ENCODE data around the gene PRRC2C. TPM values are rescaled to one million over a fixed set of nuclear protein-coding genes. Genes with fewer than 3 reads are reported as not detected.
"Not testable (repeated sequence)": the region's sequence is repeated elsewhere in the genome, so short reads cannot be mapped to it uniquely, and the experiment has no call there.

The PRRC2C gene
- total RNA-seq, 2 experiments from 2014 or later = 73.5 to 191 TPM

DNA sequence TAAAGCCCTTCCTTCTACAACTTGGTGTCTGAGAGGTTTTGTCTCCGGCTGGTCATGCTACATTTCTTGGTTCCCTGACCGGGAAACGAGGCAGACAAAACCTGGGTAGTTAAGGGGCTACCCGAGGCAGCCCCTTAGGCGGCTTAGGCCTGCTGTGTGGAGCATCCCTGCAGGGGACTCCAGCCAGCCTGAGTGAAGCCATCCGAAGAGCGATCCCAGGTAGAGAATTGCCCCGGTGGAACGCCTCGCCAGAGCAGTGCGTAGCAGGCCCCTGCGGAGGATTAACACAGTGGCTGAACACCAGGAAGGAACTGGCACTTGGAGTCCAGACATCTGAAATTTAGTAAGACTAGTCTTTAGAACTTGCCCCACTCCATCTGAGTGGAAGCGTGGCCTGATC lies 115.5 kb downstream of the PRRC2C start:
- Histone ChIP-seq H3K4me1 (ENCODE audit: insufficient read depth, low read length, poor library complexity, severe bottlenecking) (no peaks in the 10 kb centered on the region), H3K36me3 (ENCODE audit: insufficient read depth, low read length) (peaks cover 7% of the 10 kb centered on the region; the same call in 1 of the 2 replicates), H3K9me2 (ENCODE audit: insufficient read depth, low read length) (no peaks in the 10 kb centered on the region), H3K27ac (ENCODE audit: low read depth, low read length, poor library complexity, severe bottlenecking) (no peak overlapping the region), H4K20me1 (ENCODE audit: insufficient read depth, low read length) (no peaks in the 10 kb centered on the region), H3K79me2 (ENCODE audit: insufficient read depth, low read depth, low read length) (no peaks in the 10 kb centered on the region), H3K4me3 (ENCODE audit: low read depth, low read length, poor library complexity, severe bottlenecking) (no peak overlapping the region), H3K9me3 (ENCODE audit: low read length) (no peaks in the 10 kb centered on the region), H2AFZ (ENCODE audit: low read length) (no peak overlapping the region), H3K4me2 (ENCODE audit: low read length) (no peak overlapping the region)
- POLR2A ChIA-PET = no interaction called here
- no peak for TF ChIP-seq EZH2phosphoT487 (IDR thresholded peaks at IDR 0.05; ENCODE audit: borderline replicate concordance, low read depth, low read length)
- TF ChIP-seq, protein P1, sequence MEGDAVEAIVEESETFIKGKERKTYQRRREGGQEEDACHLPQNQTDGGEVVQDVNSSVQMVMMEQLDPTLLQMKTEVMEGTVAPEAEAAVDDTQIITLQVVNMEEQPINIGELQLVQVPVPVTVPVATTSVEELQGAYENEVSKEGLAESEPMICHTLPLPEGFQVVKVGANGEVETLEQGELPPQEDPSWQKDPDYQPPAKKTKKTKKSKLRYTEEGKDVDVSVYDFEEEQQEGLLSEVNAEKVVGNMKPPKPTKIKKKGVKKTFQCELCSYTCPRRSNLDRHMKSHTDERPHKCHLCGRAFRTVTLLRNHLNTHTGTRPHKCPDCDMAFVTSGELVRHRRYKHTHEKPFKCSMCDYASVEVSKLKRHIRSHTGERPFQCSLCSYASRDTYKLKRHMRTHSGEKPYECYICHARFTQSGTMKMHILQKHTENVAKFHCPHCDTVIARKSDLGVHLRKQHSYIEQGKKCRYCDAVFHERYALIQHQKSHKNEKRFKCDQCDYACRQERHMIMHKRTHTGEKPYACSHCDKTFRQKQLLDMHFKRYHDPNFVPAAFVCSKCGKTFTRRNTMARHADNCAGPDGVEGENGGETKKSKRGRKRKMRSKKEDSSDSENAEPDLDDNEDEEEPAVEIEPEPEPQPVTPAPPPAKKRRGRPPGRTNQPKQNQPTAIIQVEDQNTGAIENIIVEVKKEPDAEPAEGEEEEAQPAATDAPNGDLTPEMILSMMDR (conservative IDR thresholded peaks at IDR 0.05; ENCODE audit: low read length) = no peak
- no TSS peak for BruUV-seq (replicated peaks)
- CTCF ChIA-PET (ENCODE audit: unreplicated experiment) = no interaction called here
- DNase-seq (ENCODE audit: low spot score) = no peak
- intact Hi-C loops (cut with micrococcal nuclease; ENCODE audit: unreplicated experiment) = no loop called here

DNA sequence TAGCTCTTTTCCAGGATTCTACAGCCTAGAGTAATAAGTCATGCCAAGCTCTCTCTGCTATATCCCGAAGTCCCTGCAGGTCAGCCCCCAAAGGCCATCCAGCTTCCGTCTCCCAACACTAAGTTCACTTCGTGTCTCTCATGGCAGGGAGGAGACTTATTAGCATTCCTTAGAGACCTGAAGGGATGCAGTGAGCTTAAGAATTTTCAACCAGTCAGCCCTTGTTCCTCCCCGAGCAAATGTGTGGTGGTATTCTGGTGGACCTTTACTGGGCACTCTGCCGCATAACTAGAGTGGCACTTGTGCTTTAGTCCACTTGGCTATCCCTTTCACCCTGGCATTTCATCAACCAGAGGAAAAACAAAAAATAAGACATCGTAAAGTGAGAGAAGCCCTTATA lies 117.7 kb downstream of the PRRC2C start:
- H3K4me2 ChIP-seq (ENCODE audit: low read length); intact Hi-C loops (cut with micrococcal nuclease; ENCODE audit: unreplicated experiment); CTCF ChIA-PET (ENCODE audit: unreplicated experiment); H3K4me3 ChIP-seq (ENCODE audit: low read depth, low read length, poor library complexity, severe bottlenecking); BruUV-seq (replicated peaks); H3K9me3 ChIP-seq (ENCODE audit: low read length); DNase-seq (ENCODE audit: low spot score); H3K36me3 ChIP-seq (ENCODE audit: insufficient read depth, low read length); H3K9me2 ChIP-seq (ENCODE audit: insufficient read depth, low read length); H3K79me2 ChIP-seq (ENCODE audit: insufficient read depth, low read depth, low read length); H3K4me1 ChIP-seq (ENCODE audit: insufficient read depth, low read length, poor library complexity, severe bottlenecking); H3K27ac ChIP-seq (ENCODE audit: low read depth, low read length, poor library complexity, severe bottlenecking); H4K20me1 ChIP-seq (ENCODE audit: insufficient read depth, low read length); H2AFZ ChIP-seq (ENCODE audit: low read length): not testable (repeated sequence)
- POLR2A ChIA-PET = interaction anchor here (0.8 kb wide), 1 partner anchor 10 kb away, joined by 3 read pairs; no protein-coding TSS in a partner anchor

DNA sequence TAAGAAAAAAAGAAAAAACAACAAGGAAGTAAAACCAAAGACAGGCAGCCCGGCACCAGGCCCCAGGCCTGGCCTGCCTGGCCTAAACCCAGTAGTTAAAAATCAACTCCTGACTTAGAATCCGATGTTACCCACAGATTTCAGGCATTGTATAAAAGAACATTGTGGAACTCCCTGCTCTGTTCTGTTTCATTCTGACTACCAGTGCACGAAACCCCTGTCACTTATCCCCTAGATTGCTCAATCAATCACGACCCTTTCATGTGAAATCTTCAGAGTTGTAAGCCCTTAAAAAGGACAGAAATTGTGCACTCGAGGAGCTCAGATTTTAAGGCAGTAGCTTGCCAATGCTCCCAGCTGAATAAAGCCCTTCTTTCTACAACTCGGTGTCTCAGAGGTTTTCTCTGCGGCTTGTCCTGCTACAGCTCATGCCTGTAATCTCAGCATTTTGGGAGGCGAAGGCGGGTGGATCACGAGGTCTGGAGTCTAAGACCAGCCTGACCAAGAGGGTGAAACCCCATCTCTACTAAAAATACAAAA lies 121.1 kb downstream of the PRRC2C start:
- H3K4me2 ChIP-seq (ENCODE audit: low read length) = no peak overlapping the region
- no peak for TF ChIP-seq EZH2phosphoT487 (IDR thresholded peaks at IDR 0.05; ENCODE audit: borderline replicate concordance, low read depth, low read length)
- TF ChIP-seq, protein P1 (conservative IDR thresholded peaks at IDR 0.05; ENCODE audit: low read length) = no peak
- no TSS peak for BruUV-seq (replicated peaks)
- H2AFZ ChIP-seq (ENCODE audit: low read length) = no peak overlapping the region
- H3K4me1 ChIP-seq (ENCODE audit: insufficient read depth, low read length, poor library complexity, severe bottlenecking) = no peaks in the 10 kb centered on the region
- H3K9me2 ChIP-seq (ENCODE audit: insufficient read depth, low read length) = no peaks in the 10 kb centered on the region
- no peak overlapping the region for H3K27ac ChIP-seq (ENCODE audit: low read depth, low read length, poor library complexity, severe bottlenecking)
- CTCF ChIA-PET (ENCODE audit: unreplicated experiment) = no interaction called here
- intact Hi-C loops (cut with micrococcal nuclease; ENCODE audit: unreplicated experiment) = no loop called here
- H3K79me2 ChIP-seq (ENCODE audit: insufficient read depth, low read depth, low read length) = no peaks in the 10 kb centered on the region
- H3K36me3 ChIP-seq (ENCODE audit: insufficient read depth, low read length) = no peaks in the 10 kb centered on the region
- H3K4me3 ChIP-seq (ENCODE audit: low read depth, low read length, poor library complexity, severe bottlenecking) = no peak overlapping the region
- POLR2A ChIA-PET = interaction anchor here (1.2 kb wide), 1 partner anchor 8 kb away, joined by 5 read pairs; no protein-coding TSS in a partner anchor
- no peaks in the 10 kb centered on the region for H3K9me3 ChIP-seq (ENCODE audit: low read length)
- no peak for DNase-seq (ENCODE audit: low spot score)
- H4K20me1 ChIP-seq (ENCODE audit: insufficient read depth, low read length) = no peaks in the 10 kb centered on the region

Data from OCI-LY7 (cell line).